ENCODE measurements around the gene BRD9.
"Not testable (repeated sequence)": the region's sequence is repeated elsewhere in the genome, so short reads cannot be mapped to it uniquely, and the experiment has no call there.

The BRD9 gene

DNA sequence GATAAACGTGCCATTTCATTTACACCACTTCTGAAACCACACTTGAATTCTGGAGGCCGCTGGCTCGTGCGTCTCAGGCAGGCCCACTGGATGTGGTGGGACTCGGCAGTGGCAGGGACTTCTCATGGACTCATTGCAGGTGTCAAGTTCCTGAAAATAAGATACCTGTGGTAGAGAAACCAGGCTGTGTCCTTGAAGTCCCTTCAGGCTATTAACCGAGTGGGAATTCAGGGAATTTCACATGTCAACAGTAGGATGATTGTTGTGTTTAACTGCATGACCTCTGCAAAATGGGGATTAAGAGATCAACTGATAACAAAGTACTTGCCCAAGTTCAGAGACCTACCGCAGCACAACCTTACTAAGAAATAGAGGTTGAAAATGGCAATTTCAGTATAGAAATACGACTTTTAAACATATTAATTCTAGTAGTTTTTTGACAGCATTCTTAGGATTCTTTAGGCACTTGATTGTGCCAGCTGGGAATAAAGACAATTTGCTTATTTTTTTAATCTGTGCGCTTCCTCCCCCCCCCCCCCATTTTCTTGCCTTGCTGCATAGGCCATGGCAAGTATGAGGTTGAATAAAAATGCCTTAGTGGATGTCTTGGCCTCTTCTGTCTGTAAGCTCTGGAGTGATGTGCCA is 26.9 kb upstream of the BRD9 start:
- FAIRE-seq = no peak
- TF ChIP-seq, protein P1, sequence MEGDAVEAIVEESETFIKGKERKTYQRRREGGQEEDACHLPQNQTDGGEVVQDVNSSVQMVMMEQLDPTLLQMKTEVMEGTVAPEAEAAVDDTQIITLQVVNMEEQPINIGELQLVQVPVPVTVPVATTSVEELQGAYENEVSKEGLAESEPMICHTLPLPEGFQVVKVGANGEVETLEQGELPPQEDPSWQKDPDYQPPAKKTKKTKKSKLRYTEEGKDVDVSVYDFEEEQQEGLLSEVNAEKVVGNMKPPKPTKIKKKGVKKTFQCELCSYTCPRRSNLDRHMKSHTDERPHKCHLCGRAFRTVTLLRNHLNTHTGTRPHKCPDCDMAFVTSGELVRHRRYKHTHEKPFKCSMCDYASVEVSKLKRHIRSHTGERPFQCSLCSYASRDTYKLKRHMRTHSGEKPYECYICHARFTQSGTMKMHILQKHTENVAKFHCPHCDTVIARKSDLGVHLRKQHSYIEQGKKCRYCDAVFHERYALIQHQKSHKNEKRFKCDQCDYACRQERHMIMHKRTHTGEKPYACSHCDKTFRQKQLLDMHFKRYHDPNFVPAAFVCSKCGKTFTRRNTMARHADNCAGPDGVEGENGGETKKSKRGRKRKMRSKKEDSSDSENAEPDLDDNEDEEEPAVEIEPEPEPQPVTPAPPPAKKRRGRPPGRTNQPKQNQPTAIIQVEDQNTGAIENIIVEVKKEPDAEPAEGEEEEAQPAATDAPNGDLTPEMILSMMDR (IDR thresholded peaks at IDR 0.05; ENCODE audit: insufficient read depth, missing control alignments) = no peak
- DNase-seq (ENCODE audit: insufficient read length, low spot score) = no peak

DNA sequence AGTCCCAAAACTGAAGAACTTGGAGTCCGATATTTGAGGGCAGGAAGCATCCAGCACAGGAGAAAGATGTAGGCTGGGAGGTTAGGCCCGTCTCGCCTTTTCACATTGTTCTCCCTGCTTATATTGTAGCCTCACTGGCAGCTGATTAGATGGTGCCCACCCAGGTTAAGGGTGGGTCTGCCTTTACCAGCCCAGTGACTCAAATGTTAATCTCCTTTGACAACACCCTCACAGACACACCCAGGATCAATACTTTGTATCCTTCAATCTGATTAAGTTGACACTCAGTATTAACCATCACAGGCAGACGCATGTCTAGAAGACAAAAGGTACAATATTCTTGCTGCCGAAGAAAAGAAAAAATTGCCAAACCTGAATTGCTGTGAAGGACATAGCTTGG is 26.1 kb upstream of the BRD9 start:
- FAIRE-seq; DNase-seq (ENCODE audit: insufficient read length, low spot score): not testable (repeated sequence)

DNA sequence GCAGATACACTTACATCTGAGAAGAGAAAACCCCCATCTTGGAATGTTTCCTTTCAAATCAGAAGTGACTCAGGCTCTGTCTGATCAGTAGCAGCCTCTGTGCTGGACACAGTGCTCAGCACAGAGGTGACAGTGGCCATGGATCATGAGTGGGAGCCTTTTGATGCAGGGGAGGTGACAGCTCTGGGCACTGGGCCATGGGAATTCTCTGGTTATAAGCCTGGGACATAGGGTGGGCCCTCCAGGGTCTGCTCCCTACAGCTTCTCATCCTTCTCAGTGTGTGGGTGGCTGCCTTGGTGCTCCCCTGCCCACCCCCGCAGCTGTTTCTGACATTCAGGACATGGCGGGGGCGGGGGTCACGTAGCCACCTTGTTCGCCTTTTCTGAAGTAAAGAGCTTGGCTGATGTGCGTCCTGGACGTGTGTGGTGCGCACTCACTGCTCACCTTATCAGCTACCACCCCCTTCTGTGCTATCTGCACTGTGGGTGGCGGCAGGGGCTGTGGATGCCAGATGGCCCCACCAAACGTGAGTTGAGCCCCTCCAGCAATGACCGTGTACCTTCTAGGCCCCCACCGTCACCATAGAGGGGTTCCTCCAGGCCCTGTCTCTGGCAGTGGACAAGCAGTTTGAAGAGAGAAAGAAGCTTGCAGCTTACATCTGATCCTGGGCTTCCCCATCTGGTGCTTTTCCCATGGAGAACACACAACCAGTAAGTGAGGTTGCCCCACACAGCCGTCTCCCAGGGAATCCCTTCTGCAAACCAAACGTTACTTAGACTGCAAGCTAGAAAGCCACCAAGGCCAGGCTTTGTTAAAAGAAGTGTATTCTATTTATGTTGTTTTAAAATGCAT is 24.1 kb upstream of the BRD9 start:
- TF ChIP-seq, protein P1 (IDR thresholded peaks at IDR 0.05; ENCODE audit: insufficient read depth, missing control alignments) = no peak
- DNase-seq (ENCODE audit: insufficient read length, low spot score) (no peak), FAIRE-seq (no peak)

DNA sequence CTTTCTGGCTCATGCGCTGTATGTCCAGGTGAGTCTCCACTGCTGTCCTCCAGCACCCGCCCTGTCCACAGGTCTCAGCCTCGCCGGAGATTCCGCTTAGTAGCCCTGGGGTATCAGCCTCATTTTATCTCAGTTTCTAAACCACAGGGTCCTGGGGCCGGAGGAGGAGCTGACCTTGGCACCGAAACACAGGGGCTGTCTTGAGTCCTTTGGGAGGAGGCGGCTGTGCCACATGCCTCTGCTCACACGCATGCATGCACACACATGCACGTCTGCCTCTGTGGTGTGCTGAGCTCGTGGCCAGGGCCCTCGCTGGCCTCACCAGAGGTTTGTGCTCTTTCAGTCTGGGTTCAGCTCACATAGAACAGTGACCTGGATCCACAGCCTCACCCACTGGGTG is 23.3 kb upstream of the BRD9 start:
- no peak for FAIRE-seq
- TF ChIP-seq, protein P1 (IDR thresholded peaks at IDR 0.05; ENCODE audit: insufficient read depth, missing control alignments) = no peak
- no peak for DNase-seq (ENCODE audit: insufficient read length, low spot score)

DNA sequence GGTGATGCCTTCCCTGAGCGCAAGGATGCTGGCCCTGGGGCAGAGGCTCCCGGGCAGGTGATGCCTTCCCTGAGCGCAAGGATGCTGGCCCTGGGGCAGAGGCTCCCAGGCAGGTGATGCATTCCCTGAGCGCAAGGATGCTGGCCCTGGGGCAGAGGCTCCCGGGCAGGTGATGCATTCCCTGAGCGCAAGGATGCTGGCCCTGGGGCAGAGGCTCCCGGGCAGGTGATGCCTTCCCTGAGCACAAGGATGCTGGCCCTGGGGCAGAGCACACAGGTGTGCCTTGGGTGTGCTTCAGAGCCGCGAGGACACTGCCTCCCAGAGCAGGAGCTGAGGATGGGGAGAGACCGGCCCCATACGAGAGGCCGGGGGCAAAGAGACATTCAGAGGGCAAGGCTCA is 22.7 kb upstream of the BRD9 start:
- FAIRE-seq; DNase-seq (ENCODE audit: insufficient read length, low spot score): not testable (repeated sequence)

DNA sequence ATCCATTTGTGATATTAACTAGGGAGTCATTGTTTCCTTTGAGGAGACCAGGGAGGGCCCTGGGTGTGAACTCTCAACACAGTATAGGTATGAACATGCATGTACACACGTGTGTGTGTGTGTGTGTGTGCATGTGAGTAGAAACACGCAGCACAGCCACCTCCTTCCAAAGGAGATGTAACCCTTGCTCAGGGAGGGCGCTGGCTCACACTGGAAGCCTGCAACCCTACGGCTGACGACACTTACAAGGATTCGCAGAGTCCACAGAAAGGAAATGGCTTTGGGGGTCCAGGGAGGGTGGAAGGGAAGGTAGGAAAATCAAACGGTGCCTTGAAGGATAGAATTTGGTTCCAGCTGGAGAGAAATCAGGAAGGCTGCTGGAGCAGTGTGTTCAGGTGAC is 22.0 kb upstream of the BRD9 start:
- TF ChIP-seq, protein P1 (IDR thresholded peaks at IDR 0.05; ENCODE audit: insufficient read depth, missing control alignments) = no peak
- no peak for FAIRE-seq
- no peak for DNase-seq (ENCODE audit: insufficient read length, low spot score)

DNA sequence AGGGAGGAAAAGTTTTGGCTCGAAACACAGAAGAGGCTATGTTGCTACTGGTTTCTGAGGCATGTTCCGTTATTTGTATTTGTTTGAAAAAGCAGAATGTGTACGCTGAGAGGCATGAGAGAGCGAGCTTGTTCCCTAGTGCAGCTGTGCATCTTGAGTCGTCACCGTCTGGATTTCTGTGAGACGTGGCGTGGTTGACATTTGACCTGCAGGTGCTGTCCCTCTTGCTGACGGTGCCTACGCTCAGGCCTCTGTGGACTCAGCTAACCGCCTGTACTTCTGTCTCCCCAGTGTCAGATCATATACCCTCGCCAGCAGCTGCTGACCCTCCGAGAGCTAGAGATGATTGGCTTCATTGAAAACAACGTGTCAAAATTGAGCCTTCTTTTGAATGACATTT is 21.6 kb upstream of the BRD9 start:
- FAIRE-seq (no peak), DNase-seq (ENCODE audit: insufficient read length, low spot score) (no peak)
- TF ChIP-seq, protein P1 (IDR thresholded peaks at IDR 0.05; ENCODE audit: insufficient read depth, missing control alignments) = no peak
